Uterus (tissue), 4 donors: ENCODE data around the gene GRIP1. TPM values are rescaled to one million over a fixed set of nuclear protein-coding genes. Genes with fewer than 3 reads are reported as not detected.

ENCODE experiments used
- DNase-seq, 2 donors: peaks; one replicate each; pipeline ENCODE4 v3.0.0-alpha.2; 2019 to 2020
- H3K27ac ChIP-seq, 2 donors: fragments of 200-600 bp; sonication (generic); 1 replicate in 1 of 2; 2 replicates in 1 of 2; pipeline ENCODE4 v1.5.1; 2016 to 2018
- H3K27me3 ChIP-seq, 2 donors: fragments of 200-600 bp; sonication (generic); one replicate each; pipeline ENCODE4 v1.5.1; 2018 to 2019; ENCODE audit warnings: control low read depth in 1 of 2
- H3K36me3 ChIP-seq, 2 donors: fragments of 200-600 bp; sonication (generic); one replicate each; pipeline ENCODE4 v1.5.1; 2019; ENCODE audit warnings: control low read depth in 1 of 2
- H3K4me1 ChIP-seq, 2 donors: fragments of 200-600 bp; sonication (generic); one replicate each; pipeline ENCODE4 v1.5.1; 2018 to 2019; ENCODE audit warnings: control low read depth in 1 of 2
- H3K4me3 ChIP-seq, 2 donors: fragments of 200-600 bp; sonication (generic); 1 replicate in 1 of 2; 2 replicates in 1 of 2; pipeline ENCODE4 v1.5.1; 2018 to 2019; ENCODE audit warnings: mild to moderate bottlenecking in 1 of 2
- H3K9me3 ChIP-seq, 2 donors: fragments of 200-600 bp; sonication (generic); one replicate each; pipeline ENCODE4 v1.5.1; 2019; ENCODE audit warnings: control low read depth in 1 of 2
- POLR2A ChIP-seq, 2 donors: fragments of 450-650 bp; IDR thresholded peaks; one replicate each; pipeline ENCODE4 v1.6.1; 2016; ENCODE audit warnings: antibody characterized with exemption in 2 of 2, mild to moderate bottlenecking in 1 of 2, moderate library complexity in 1 of 2
- intact Hi-C: fragments of 100-400 bp; cut with DNase I; formaldehyde crosslinking; loops from one replicate; pipeline ENCODE4 v1.15.1; 2023; ENCODE audit warnings: low total_unique reads
- total RNA-seq, 4 donors: library from RNA; depleted of rRNA in 3 of 4; stranded (reverse); fragments of >200 nt in 3 of 4; gene quantifications; one replicate each; pipeline versions ENCODE4 v1.1.0 to v1.2.4, GENCODE V29; 2014 to 2023
- TF ChIP-seq, protein P1 (sequence below), 4 experiments: fragments of 200-600 bp in 2 of 4; fragments of 450-650 bp in 2 of 4; sonication (generic) in 2 of 4; IDR thresholded peaks; one replicate each; pipeline ENCODE4 v1.5.1; 2016 to 2019; ENCODE audit warnings: antibody characterized with exemption in 4 of 4, mild to moderate bottlenecking in 2 of 4, moderate library complexity in 1 of 4
- donor health status: DM: yes; HTN: yes; CAD: no.

The GRIP1 gene
- total RNA-seq, 4 donors from 2014 or later: 6.4 to 74.8 (median 19.2) TPM; not detected in 1

DNA sequence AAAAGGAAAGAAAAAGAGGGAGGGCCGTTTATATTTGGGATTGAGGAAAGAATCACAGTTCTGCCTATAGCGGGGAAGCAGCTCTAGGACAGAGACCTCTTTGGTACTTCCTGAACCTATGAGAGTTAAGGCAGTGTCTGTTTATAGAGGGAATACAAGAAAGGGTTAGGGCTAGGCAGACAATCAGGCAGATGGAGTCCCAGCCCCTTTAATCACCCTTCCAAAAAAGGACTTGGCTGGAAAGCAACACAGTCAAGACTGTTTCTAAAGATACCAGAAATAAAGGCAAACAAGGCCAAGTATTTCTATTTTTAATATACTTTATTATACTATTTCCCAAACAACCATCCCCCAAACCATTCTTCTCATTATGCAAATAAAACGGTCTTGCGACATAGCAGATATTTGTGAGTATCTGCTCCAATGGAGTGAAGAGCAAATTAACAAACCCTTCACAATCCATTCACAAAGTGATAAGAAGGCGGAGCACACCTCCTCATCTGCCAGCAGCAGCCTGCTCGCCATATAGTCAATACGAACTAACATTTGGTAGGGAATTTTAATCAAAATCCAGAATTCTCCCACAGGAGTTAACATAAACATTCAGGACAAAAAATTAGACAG, 697 bp upstream of the GRIP1 start:
- no peaks in the 10 kb centered on the region for H3K9me3 ChIP-seq
- TF ChIP-seq, protein P1, sequence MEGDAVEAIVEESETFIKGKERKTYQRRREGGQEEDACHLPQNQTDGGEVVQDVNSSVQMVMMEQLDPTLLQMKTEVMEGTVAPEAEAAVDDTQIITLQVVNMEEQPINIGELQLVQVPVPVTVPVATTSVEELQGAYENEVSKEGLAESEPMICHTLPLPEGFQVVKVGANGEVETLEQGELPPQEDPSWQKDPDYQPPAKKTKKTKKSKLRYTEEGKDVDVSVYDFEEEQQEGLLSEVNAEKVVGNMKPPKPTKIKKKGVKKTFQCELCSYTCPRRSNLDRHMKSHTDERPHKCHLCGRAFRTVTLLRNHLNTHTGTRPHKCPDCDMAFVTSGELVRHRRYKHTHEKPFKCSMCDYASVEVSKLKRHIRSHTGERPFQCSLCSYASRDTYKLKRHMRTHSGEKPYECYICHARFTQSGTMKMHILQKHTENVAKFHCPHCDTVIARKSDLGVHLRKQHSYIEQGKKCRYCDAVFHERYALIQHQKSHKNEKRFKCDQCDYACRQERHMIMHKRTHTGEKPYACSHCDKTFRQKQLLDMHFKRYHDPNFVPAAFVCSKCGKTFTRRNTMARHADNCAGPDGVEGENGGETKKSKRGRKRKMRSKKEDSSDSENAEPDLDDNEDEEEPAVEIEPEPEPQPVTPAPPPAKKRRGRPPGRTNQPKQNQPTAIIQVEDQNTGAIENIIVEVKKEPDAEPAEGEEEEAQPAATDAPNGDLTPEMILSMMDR (IDR thresholded peaks at IDR 0.05): no peak
- TF ChIP-seq POLR2A (IDR thresholded peaks at IDR 0.05): no peak
- no peaks in the 10 kb centered on the region for H3K4me1 ChIP-seq
- H3K27me3 ChIP-seq: no peaks in the 10 kb centered on the region
- DNase-seq: no peak
- intact Hi-C loops: no loop called here
- H3K4me3 ChIP-seq: no peak overlapping the region
- H3K27ac ChIP-seq: no peak overlapping the region
- H3K36me3 ChIP-seq: no peaks in the 10 kb centered on the region

DNA sequence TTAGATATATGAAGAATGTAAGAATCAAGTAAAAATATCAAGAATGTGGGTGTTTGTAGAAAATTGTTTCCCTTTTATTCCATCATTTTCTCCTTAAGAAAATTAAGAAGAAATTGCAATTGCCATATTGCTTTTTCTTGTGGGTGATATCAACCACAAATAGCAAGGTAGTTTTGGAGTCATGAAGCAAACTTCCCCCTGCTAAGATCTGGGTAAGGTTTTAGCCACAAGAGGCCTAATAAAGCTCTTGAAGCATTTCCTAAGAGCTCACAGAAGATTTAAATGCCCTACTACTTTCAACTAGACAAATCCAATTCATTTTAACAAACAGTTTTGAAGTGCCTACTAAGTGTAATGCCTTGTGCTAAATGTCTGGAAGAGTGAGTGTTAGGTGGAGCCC, 2.6 kb downstream of the GRIP1 start:
- no peak for TF ChIP-seq POLR2A (IDR thresholded peaks at IDR 0.05)
- TF ChIP-seq, protein P1 (IDR thresholded peaks at IDR 0.05): no peak
- no peaks in the 10 kb centered on the region for H3K27me3 ChIP-seq
- no peak overlapping the region for H3K27ac ChIP-seq
- H3K4me1 ChIP-seq: no peaks in the 10 kb centered on the region
- H3K9me3 ChIP-seq: no peaks in the 10 kb centered on the region
- no peaks in the 10 kb centered on the region for H3K36me3 ChIP-seq
- no peak overlapping the region for H3K4me3 ChIP-seq
- intact Hi-C loops: no loop called here
- no peak for DNase-seq

DNA sequence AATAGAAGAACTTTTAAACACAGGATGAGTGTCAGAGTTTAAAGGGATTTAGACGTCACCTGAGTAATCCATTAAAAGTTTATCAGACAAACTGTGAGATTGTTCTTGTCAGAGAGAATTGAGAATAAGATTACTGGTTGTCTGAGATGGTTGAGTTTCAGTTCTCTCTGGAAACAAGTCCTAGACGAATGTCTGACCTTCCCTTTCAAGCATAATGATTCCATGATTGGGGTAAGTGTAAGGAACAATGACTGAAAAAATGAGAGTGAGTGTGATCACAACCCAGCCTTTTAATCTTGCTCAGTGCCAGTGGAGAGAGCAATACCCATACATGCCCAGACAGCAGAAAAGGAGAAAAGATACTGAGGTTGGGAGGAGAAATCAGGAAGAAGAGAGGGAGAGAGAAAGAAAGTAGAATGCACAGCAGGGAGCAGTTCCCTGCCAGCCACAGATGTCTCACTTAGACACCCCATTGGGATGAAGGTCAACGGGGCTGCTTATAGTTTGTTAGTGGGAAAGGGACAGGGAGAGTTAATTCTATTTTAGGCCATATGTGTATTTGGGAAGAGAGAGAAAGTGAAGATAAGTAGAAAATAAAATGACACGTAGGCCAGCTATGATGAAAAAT, 4.3 kb downstream of the GRIP1 start:
- Histone ChIP-seq H3K27ac (no peak overlapping the region), H3K4me1 (no peaks in the 10 kb centered on the region), H3K4me3 (no peak overlapping the region), H3K9me3 (no peaks in the 10 kb centered on the region), H3K27me3 (no peaks in the 10 kb centered on the region), H3K36me3 (no peaks in the 10 kb centered on the region)
- intact Hi-C loops: no loop called here
- no peak for DNase-seq
- TF ChIP-seq POLR2A (IDR thresholded peaks at IDR 0.05): no peak
- TF ChIP-seq, protein P1 (IDR thresholded peaks at IDR 0.05): no peak

DNA sequence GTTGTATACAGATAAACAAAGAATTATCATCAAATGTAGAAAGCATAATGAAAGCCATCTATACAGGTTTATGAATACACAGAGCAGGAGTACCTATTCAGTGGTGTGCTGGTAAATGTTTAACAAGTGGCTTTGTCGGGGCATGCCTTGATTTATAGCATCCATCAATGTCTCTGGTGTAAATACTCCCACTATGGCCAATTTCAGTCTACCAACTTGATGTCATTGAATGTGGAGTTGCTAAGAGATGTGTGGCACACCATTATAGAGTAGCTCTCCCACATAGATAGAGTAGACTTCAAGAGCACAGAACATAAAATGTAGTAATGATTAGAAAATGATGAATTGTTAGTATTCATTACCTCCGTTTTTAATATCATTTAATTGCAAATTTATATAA, 9.3 kb downstream of the GRIP1 start:
- DNase-seq: no peak
- Histone ChIP-seq H3K36me3 (no peaks in the 10 kb centered on the region), H3K9me3 (no peaks in the 10 kb centered on the region), H3K4me1 (no peaks in the 10 kb centered on the region), H3K27ac (no peak overlapping the region), H3K4me3 (no peak overlapping the region), H3K27me3 (no peaks in the 10 kb centered on the region)
- intact Hi-C loops: no loop called here
- no peak for TF ChIP-seq POLR2A (IDR thresholded peaks at IDR 0.05)
- TF ChIP-seq, protein P1 (IDR thresholded peaks at IDR 0.05): no peak

DNA sequence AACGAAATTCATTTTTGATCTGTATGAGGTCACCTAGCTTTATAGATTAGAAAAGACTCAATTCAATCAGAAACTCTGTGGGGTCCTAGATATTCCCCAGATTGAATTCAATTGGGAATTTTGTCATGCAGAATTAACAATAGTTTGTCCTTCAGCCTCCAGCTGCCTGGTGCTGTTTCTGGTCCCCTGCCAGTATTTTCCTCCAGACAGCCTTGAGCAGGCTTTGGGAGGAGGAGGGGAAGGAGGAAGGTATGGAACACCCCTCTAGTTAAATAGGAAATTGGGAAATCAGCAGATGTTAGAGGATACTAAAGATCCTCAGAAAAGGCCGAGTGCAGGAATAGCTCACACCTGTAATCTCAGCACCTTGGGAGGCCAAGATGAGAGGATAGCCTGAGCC, 10.6 kb downstream of the GRIP1 start:
- no peaks in the 10 kb centered on the region for H3K4me1 ChIP-seq
- TF ChIP-seq, protein P1 (IDR thresholded peaks at IDR 0.05): no peak
- TF ChIP-seq POLR2A (IDR thresholded peaks at IDR 0.05): no peak
- H3K27ac ChIP-seq: no peak overlapping the region
- intact Hi-C loops: no loop called here
- no peak overlapping the region for H3K4me3 ChIP-seq
- no peak for DNase-seq
- H3K36me3 ChIP-seq: no peaks in the 10 kb centered on the region
- H3K27me3 ChIP-seq: no peaks in the 10 kb centered on the region
- H3K9me3 ChIP-seq: no peaks in the 10 kb centered on the region
